NAMALWA (cell line): ENCODE results near the gene CCDC170.

Source experiments
- DNase-seq: peaks from one replicate; pipeline ENCODE4 v3.0.0-alpha.2; 2015; ENCODE audit warnings: low spot score

Gene CCDC170

DNA sequence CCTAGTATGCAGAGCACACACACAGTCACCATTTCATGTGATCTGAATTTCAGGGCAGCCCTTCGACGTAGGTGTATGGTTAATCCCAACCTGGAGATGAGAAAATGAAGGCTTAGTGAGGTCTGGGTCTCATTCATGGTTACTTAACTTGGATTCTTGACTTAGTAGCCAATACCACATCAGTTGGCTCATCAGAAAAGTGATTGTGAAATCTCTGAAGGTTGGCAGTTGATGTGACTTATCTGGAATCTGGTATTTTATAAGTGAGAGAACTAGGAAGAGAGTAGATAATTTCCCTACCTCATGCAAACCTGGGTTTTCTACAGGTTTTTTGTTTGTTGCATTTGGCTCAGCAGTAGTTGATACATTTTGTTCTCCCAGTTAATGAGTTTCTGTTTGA is 123.7 kb downstream of the CCDC170 start:
- no peak for DNase-seq

DNA sequence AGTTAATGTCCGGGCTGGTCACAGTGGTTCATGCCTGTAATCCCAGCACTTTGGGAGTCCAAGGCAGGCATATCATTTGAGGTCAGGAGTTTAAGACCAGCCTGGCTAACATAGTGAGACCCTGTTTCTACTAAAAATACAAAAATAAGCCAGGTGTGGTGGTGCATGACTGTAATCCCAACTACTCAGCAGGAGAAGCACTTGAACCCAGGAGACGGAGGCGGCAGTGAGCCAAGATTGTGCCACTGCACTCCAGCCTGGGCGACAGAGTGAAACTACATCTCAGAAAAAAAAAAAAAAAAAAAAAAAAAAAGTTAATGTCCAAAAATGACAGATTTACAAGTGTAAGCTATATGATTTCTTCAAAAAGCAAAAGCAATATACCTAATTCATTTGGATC is 124.9 kb downstream of the CCDC170 start:
- DNase-seq, result no peak

DNA sequence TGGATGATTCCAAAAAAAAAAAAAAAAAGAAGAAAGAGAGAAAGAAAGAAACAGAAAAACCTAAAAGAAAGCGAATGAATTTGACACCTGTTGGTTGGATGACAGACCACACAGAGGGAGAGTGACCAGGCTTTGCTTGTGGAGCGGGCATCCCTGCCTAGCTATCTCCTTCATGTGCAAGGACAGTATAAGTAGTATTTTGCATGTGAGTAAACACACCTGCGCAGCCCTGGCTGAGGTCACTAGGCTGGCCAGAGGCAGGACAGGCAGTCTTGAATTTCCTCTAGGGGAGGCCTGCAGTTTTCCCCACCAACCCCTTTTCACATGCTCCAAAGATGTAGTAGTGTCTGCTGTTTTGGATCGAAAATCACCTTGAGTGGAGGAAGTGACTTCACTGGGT is 126.4 kb downstream of the CCDC170 start:
- no peak for DNase-seq

DNA sequence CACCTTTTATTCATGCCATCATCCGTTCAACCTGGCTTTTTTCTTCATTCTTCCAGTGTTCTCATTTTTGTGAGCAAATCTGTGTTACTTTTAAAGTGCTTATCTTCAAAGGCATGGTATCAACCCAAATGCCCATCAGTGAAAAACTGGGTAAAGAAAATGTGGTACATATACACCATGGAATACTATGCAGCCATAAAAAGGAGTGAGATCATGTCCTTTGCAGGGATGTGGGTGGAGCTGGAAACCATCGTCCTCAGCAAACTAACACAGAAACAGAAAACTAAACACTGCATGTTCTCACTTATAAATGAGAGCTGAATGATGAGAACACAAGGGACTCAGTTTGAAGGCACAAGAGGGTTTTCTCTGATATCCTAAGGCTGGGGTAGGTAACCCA is 130.3 kb downstream of the CCDC170 start:
- no peak for DNase-seq

GRCh38 chr6:151624481-151624880 is 130.7 kb downstream of the CCDC170 start:
- no peak for DNase-seq

DNA sequence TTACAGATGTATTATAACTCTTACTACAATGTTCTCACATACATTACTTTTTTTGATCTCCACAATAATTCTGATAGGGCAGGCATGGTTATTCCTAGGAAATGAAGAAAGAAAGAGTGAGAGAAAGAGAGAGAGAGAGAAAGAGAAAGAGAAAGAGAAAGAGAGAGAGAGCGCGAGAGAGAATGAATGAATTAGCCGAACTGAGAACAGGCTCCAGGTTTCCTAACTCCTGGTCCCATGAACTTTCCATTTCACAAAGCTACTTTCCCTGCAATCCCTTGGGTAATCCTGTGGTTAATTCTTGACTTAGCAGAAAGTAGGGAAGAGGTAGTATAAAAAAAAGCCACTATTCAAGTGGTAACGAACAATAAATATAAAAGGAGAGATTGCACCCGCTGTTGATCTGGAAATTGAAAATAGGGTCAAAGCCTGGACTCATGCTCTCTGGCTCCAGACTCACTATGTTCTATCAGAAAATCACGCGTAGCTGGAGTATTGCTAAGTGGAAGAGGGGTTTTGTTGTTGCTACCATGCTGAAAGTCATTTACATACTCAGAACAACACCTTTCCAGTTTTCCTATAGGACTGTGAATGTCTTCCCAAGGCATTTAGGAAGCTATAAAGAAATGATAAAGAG is 131.2 kb downstream of the CCDC170 start:
- DNase-seq, result no peak

DNA sequence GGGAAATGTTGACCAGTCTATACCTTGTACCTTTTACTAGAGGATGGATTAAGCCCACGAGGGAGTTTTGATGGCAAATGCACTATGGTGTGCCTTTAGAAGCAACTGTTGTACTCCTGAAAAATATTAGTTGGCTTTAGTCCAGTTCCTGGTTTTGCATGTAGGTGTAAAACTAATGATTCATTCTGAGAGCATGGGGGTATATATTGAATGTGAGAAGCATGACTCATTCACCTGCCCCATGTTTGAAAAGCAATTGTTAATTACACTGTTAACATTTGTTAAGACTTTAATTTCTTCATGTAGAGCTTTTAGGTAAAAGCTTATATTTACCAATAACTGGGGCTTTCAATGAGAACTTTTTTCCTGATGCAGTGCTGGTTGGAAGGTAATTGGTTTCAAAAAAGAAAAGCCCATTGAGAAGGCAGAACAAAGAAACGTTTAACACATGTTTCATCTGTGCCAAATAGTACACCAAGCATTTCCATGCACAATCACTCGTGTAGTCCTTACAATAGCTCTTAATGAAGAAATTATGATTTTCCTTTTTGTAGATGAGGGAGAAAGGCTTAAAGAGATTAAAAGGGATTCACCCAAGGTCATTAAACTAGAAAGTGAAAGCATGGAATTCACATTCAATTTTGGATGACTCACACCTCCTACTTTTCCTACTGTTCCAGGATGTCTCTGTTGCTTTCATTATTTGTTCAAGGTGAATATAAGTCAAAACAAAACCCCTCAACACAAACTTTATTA is 134.1 kb downstream of the CCDC170 start:
- DNase-seq, result no peak

DNA sequence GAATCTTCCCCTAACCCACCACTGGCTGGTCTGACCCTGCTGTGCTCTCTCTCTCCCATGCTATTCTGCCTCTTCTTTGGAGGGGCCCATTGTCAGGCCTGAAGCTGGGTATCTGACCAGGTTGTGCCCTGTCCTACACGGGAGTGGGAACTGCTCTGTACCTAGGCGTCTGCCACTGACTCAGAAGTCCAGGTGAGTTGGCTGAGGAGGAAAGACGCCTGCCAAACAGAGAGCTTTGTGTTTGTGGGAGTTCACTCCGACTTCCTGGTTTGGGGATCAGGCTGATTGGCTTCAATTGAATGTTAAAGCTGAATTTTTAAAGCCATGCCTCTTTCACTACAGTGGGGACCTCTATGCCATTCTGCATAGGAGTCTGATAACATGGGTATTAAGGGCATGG is 136.0 kb downstream of the CCDC170 start:
- DNase-seq, result no peak

GRCh38 chr6:151630387-151630786 is 136.6 kb downstream of the CCDC170 start:
- DNase-seq, result no peak

GRCh38 chr6:151630991-151631655 is 137.3 kb downstream of the CCDC170 start:
- DNase-seq, result no peak

DNA sequence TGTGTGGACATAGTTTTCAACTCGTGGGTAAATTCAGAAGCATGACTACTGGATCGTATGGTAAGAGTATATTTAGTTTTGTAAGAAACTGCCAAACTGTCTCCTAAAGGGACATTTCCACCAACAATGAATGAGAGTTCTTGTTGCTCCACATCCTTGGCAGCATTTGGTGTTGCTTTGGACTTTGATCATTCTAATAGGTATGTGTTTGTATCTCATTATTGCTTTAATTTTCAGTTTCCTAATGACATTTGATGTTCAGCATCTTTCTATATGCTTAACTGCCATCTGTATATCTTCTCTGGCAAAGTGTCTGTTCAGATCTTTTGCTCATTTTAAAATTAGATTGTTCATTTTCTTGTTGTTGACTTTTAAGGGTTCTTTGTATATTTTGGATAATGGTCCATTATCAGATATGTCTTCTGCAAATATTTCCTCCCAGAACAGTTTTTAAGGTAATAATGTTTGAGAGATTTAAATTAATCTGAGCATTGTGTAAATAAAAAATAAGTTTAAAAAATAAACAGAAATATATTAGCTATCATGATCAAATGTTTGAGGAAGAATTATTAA is 138.7 kb downstream of the CCDC170 start:
- no peak for DNase-seq

DNA sequence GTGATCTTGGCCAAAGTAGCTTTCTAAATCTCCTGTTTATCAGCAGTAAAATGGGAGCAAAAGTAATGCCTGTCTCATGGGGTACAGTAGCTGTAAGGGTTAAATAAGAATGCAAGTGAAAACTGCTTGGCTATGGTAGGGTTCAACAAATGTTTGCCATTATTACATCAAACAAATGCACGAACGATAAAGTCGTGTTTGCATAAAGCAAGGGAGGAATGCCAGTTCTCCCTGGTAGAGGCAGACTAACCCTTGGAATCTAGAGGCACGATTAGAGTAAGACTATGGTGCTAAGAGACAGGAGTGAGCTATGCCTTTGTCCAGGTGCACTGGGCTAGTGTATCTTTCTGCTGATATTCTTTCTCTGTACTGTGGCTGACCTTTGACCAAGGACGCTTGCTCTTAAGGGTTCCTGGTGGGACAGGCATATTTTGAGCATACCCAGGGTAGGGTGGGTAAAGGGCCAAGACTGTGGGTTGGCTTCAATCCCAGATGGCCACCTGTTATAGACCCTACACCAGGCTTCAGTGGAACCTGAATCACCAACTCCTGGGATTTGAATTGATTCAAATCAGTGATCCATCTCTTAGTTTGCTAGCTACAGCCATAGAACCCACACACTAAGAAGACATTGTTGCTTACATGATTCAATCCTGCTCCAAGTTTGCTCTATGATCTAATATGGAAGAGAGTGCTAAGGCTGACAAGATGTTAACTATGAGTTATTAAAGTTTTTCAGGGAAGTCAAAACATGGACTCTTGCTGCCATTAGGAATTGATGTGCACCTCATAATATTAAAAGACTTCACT is 139.9 kb downstream of the CCDC170 start:
- DNase-seq, result no peak

DNA sequence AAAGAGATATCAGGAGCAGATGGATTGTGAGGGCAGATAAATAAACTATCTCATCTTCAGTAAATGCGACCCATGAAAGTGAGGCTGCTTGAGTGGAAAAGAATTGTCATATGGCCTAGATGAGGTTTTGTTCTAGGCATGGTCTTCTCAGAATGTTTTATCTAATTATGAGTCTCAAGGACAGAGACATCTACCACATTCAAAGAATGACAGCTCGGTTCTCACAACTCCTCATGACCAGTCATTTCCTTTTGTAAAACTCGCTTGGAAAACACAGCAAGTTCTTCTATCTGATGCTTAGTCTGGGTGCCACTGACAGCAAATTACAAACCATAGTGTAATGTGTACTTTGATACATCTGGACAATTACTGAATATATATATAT is 140.5 kb downstream of the CCDC170 start:
- DNase-seq, result no peak

GRCh38 chr6:151635741-151636140 is 141.9 kb downstream of the CCDC170 start:
- DNase-seq, result no peak

GRCh38 chr6:151637814-151638213 is 144.0 kb downstream of the CCDC170 start:
- DNase-seq, result no peak

GRCh38 chr6:151639750-151640149 is 145.9 kb downstream of the CCDC170 start:
- DNase-seq, result no peak

- no peak for DNase-seq
Observed at GRCh38 chr6:151641028-151641427, 147.2 kb downstream of the CCDC170 start.

GRCh38 chr6:151647976-151648639 is 154.3 kb downstream of the CCDC170 start:
- DNase-seq, result peak; percentile 57

GRCh38 chr6:151649835-151650234 is 156.0 kb downstream of the CCDC170 start:
- no peak for DNase-seq

GRCh38 chr6:151651639-151652038 is 157.8 kb downstream of the CCDC170 start:
- DNase-seq, result no peak

DNA sequence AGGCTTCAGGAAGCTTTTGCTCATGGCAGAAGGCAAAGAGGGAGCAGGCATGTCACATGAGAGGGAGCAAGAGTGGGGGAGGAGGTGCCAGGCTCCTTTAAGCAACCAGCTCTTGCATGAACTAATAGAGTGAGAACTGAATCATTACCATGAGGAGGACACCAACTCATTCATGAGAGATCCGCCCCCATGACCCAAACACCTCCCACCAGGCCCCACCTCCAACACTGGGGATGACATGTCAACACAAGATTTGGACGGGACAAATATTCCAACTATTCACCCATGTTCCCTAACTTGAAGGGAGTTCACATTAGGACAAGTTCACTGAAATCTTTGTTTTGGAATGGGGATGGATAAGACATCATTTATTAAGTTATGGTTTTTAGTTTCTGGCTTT is 158.5 kb downstream of the CCDC170 start:
- no peak for DNase-seq

- DNase-seq, result no peak
Observed at GRCh38 chr6:151655099-151655498, 161.3 kb downstream of the CCDC170 start.
